Right lobe of liver (tissue), 4 donors: Measurements from ENCODE around the gene PTEN.

Experiments used
- POLR2A ChIP-seq: fragments of 450-650 bp; IDR thresholded peaks from one replicate; pipeline ENCODE4 v1.6.1; 2017; ENCODE audit warnings: antibody characterized with exemption, mild to moderate bottlenecking
- TF ChIP-seq, protein P1 (sequence below), 4 donors: fragments of 200-600 bp in 3 of 4; fragments of 450-650 bp in 1 of 4; IDR thresholded peaks; one replicate each; pipeline versions ENCODE4 v1.5.1 to v1.8.0; 2016 to 2022; ENCODE audit warnings: antibody characterized with exemption in 4 of 4, mild to moderate bottlenecking in 2 of 4
- donor health status: DM: no; HTN: no; CAD: no.
- donor health status: DM: no; HTN: no; CAD: no.
- donor health status: DM: no; HTN: yes; CAD: no.

- TF ChIP-seq, protein P1, sequence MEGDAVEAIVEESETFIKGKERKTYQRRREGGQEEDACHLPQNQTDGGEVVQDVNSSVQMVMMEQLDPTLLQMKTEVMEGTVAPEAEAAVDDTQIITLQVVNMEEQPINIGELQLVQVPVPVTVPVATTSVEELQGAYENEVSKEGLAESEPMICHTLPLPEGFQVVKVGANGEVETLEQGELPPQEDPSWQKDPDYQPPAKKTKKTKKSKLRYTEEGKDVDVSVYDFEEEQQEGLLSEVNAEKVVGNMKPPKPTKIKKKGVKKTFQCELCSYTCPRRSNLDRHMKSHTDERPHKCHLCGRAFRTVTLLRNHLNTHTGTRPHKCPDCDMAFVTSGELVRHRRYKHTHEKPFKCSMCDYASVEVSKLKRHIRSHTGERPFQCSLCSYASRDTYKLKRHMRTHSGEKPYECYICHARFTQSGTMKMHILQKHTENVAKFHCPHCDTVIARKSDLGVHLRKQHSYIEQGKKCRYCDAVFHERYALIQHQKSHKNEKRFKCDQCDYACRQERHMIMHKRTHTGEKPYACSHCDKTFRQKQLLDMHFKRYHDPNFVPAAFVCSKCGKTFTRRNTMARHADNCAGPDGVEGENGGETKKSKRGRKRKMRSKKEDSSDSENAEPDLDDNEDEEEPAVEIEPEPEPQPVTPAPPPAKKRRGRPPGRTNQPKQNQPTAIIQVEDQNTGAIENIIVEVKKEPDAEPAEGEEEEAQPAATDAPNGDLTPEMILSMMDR (IDR thresholded peaks at IDR 0.05), result no peak
- no peak for TF ChIP-seq POLR2A
Observed at GRCh38 chr10:87991946-87992345, 128.5 kb downstream of the PTEN start.
